ENCODE measurements around the gene MAP2K5. TPM values are rescaled to one million over a fixed set of nuclear protein-coding genes. Genes with fewer than 3 reads are reported as not detected.

Gene MAP2K5
- polyA plus RNA-seq, 1 donor from 2014 or later = 12.1 TPM

DNA sequence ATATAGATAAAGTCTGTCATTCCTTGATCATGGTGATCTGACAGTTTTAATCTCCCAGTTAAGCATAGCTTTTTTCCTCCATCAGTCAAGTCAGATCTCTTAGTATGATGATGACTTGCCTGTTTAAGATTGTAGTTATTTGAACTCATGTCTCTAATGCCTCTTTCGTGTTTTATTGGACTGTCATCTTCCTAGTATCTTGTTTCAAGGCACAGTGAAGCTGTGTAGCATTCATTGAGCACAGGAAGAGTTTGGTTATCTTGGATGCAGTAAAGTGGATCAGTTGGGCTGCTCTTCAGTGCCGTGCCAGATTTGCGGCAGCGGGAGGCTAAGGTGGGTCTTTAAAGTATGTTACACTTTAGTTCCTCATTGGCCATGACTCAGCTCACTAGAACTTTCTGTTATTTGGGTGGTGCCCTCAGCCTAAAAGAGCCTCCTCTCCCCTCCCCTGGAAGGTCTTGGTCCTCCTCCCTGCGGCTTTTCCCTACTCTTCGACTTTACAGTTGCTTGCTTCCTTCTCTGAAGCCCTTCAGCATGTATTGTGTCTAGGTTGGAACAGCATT, 237.1 kb downstream of the MAP2K5 start:
- no peak overlapping the region for H2AFZ ChIP-seq (ENCODE audit: low read depth, low read length)
- H3K27me3 ChIP-seq (ENCODE audit: insufficient read depth, low read depth, low read length) = peaks cover 4% of the 10 kb centered on the region
- H3K79me2 ChIP-seq (replicated peaks; ENCODE audit: insufficient read depth, low read length) = no peaks in the 10 kb centered on the region
- no peak overlapping the region for H3K4me2 ChIP-seq (ENCODE audit: low read length)
- no peaks in the 10 kb centered on the region for H4K20me1 ChIP-seq (ENCODE audit: insufficient read depth)
- H3K36me3 ChIP-seq (ENCODE audit: insufficient read depth, low read length) = no peaks in the 10 kb centered on the region
- no peak overlapping the region for H3K9ac ChIP-seq (ENCODE audit: low read length)
- TF ChIP-seq REST (IDR thresholded peaks at IDR 0.05; ENCODE audit: borderline replicate concordance) = no peak
- peak; percentile 15 for TF ChIP-seq EP300 (conservative IDR thresholded peaks at IDR 0.05; ENCODE audit: poor library complexity, severe bottlenecking)
- H3K9me3 ChIP-seq (ENCODE audit: low read length) = no peaks in the 10 kb centered on the region
- no peak overlapping the region for H3K27ac ChIP-seq (ENCODE audit: low read length)
- H3K9me2 ChIP-seq (ENCODE audit: insufficient read depth, low read length) = no peaks in the 10 kb centered on the region
- no peaks in the 10 kb centered on the region for H3F3A ChIP-seq (ENCODE audit: insufficient read depth, low read length, poor library complexity, severe bottlenecking)
- peak overlapping the region; percentile 5 for H3K4me3 ChIP-seq (ENCODE audit: low read length)

- Histone ChIP-seq H2AFZ (ENCODE audit: low read depth, low read length) (no peak overlapping the region), H3K27ac (ENCODE audit: low read length) (no peak overlapping the region), H3K9me3 (ENCODE audit: low read length) (no peaks in the 10 kb centered on the region), H3K9me2 (ENCODE audit: insufficient read depth, low read length) (no peaks in the 10 kb centered on the region), H3K27me3 (ENCODE audit: insufficient read depth, low read depth, low read length) (peaks cover 4% of the 10 kb centered on the region), H3K4me2 (ENCODE audit: low read length) (no peak overlapping the region), H3F3A (ENCODE audit: insufficient read depth, low read length, poor library complexity, severe bottlenecking) (no peaks in the 10 kb centered on the region), H3K79me2 (replicated peaks; ENCODE audit: insufficient read depth, low read length) (no peaks in the 10 kb centered on the region), H3K9ac (ENCODE audit: low read length) (no peak overlapping the region), H3K36me3 (ENCODE audit: insufficient read depth, low read length) (no peaks in the 10 kb centered on the region), H3K4me3 (ENCODE audit: low read length) (no peak overlapping the region), H4K20me1 (ENCODE audit: insufficient read depth) (no peaks in the 10 kb centered on the region)
- TF ChIP-seq MXI1 (conservative IDR thresholded peaks at IDR 0.05; ENCODE audit: poor library complexity, severe bottlenecking) = no peak
- no peak for TF ChIP-seq EZH2 (IDR thresholded peaks at IDR 0.05; ENCODE audit: borderline replicate concordance, insufficient read depth, low read length, poor library complexity, severe bottlenecking)
- TF ChIP-seq POLR2AphosphoS5 (IDR thresholded peaks at IDR 0.05) = no peak
- no peak for TF ChIP-seq CTCF (IDR thresholded peaks at IDR 0.05; ENCODE audit: poor library complexity, severe bottlenecking)
- TF ChIP-seq REST (IDR thresholded peaks at IDR 0.05; ENCODE audit: borderline replicate concordance) = no peak
- no peak for TF ChIP-seq SMC3 (conservative IDR thresholded peaks at IDR 0.05; ENCODE audit: poor library complexity)
- no peak for TF ChIP-seq TAF1 (IDR thresholded peaks at IDR 0.05; ENCODE audit: low read depth)
- TF ChIP-seq EP300 (conservative IDR thresholded peaks at IDR 0.05; ENCODE audit: poor library complexity, severe bottlenecking) = no peak
- no peak for TF ChIP-seq RAD21 (conservative IDR thresholded peaks at IDR 0.05)
These were observed 238.6 kb downstream of the MAP2K5 start for GRCh38 chr15:67781061-67781460.
